Natural killer cell (primary cell): Measurements from ENCODE around the gene MACF1. TPM values are rescaled to one million over a fixed set of nuclear protein-coding genes. Genes with fewer than 3 reads are reported as not detected.
"Not testable (repeated sequence)": the region's sequence is repeated elsewhere in the genome, so short reads cannot be mapped to it uniquely, and the experiment has no call there.

Source experiments
- ATAC-seq, 3 donors: fragments of 150-1000 bp in 2 of 3; fragments of 200-7000 bp in 1 of 3; cut with Tn5 transposase; 1 replicate in 1 of 3; 2 replicates in 2 of 3; pipeline ENCODE4 v1.10.0; 2021; ENCODE audit warnings: mild to moderate bottlenecking in 2 of 3, moderate library complexity in 2 of 3
- DNase-seq, 2 donors: peaks; one replicate each; pipeline versions ENCODE4 v3.0.0 to v3.0.0-alpha.2; 2013 to 2021; ENCODE audit warnings: mixed read lengths in 1 of 2
- H3K27ac ChIP-seq: one replicate; pipeline ENCODE4 v1.5.1; 2013; ENCODE audit warnings: mild to moderate bottlenecking, low read length
- H3K27me3 ChIP-seq: one replicate; pipeline ENCODE4 v1.6.1; 2013; ENCODE audit warnings: low read length; ENCODE audit not compliant: control insufficient read depth, insufficient read depth
- H3K36me3 ChIP-seq: one replicate; pipeline ENCODE4 v1.6.1; 2013; ENCODE audit warnings: low read length; ENCODE audit not compliant: control insufficient read depth, insufficient read depth
- H3K4me1 ChIP-seq: one replicate; pipeline ENCODE4 v1.6.1; 2013; ENCODE audit warnings: low read length; ENCODE audit not compliant: control insufficient read depth, insufficient read depth
- H3K4me3 ChIP-seq: one replicate; pipeline ENCODE4 v1.5.1; 2013; ENCODE audit warnings: low read length
- H3K9me3 ChIP-seq: one replicate; pipeline ENCODE4 v1.6.1; 2013; ENCODE audit warnings: low read length; ENCODE audit not compliant: control insufficient read depth, insufficient read depth
- H3K27ac Mint-ChIP-seq, 2 donors: one replicate each; pipeline ENCODE4 v1.8.0; 2022; ENCODE audit warnings: mild to moderate bottlenecking in 2 of 2, mixed read lengths in 2 of 2, moderate library complexity in 1 of 2
- H3K27me3 Mint-ChIP-seq, 2 donors: one replicate each; pipeline ENCODE4 v1.8.0; 2022; ENCODE audit warnings: low read depth in 2 of 2, mixed read lengths in 2 of 2
- H3K36me3 Mint-ChIP-seq: one replicate; pipeline ENCODE4 v1.8.0; 2022; ENCODE audit warnings: mixed read lengths
- H3K4me1 Mint-ChIP-seq, 2 donors: one replicate each; pipeline ENCODE4 v1.8.0; 2022; ENCODE audit warnings: mixed read lengths in 2 of 2
- H3K4me3 Mint-ChIP-seq: one replicate; pipeline ENCODE4 v1.8.0; 2022; ENCODE audit warnings: mild to moderate bottlenecking, moderate library complexity, mixed read lengths
- H3K9me3 Mint-ChIP-seq, 2 donors: one replicate each; pipeline ENCODE4 v1.8.0; 2022; ENCODE audit warnings: mixed read lengths in 2 of 2
- WGBS: methylation state at CpG from one replicate; pipeline ENCODE4 v1.1.7; 2013; ENCODE audit warnings: missing lambda C conversion rate; ENCODE audit not compliant: insufficient coverage; 5-methylcytosine and 5-hydroxymethylcytosine counted together
- intact Hi-C: fragments of 100-400 bp; cut with micrococcal nuclease; formaldehyde crosslinking; loops from one replicate; pipeline ENCODE4 v1.14.2; 2022
- total RNA-seq, 4 donors: library from RNA; stranded (reverse); fragments of 120-200 nt in 1 of 4; gene quantifications; one replicate each; pipeline versions ENCODE4 v1.2.3 to v1.2.4, GENCODE V29; 2013 to 2022
- TF ChIP-seq, protein P1 (sequence below): fragments of 200-600 bp; IDR thresholded peaks from one replicate; pipeline ENCODE4 v1.8.0; 2022; ENCODE audit warnings: antibody characterized with exemption

The MACF1 gene
- total RNA-seq, 3 donors from 2014 or later (not counting 1 experiment from before 2014, with no cell fraction given), result 752 to 811 (median 752) TPM

DNA sequence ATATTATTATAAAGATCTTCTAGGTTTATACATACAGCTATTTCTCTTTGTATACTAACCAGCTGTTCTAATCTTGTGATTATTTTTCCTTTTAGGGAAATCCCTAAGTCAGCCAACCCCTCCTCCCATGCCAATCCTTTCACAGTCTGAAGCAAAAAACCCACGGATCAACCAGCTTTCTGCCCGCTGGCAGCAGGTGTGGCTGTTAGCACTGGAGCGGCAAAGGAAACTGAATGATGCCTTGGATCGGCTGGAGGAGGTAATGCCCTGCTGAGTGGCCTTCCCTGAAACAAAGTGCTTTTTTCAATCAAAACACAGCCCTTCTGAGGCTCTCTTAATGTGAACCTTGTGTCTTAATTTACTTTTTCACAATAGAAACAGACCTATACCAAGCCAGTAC lies 254.5 kb downstream of the MACF1 start:
- no peak overlapping the region for H3K4me3 Mint-ChIP-seq
- intact Hi-C loops, result no loop called here
- Histone ChIP-seq H3K36me3 (peaks cover 96% of the 10 kb centered on the region), H3K9me3 (no peaks in the 10 kb centered on the region), H3K4me3 (no peak overlapping the region), H3K27me3 (no peaks in the 10 kb centered on the region), H3K4me1 (no peaks in the 10 kb centered on the region), H3K27ac (no peak overlapping the region)
- H3K4me1 Mint-ChIP-seq, result peaks cover 0 to 6% of the 10 kb centered on the region in 2 donors
- H3K36me3 Mint-ChIP-seq, result peaks cover 30% of the 10 kb centered on the region
- H3K9me3 Mint-ChIP-seq, result no peaks in the 10 kb centered on the region
- DNase-seq (no peak), ATAC-seq (no peak)
- no peak overlapping the region for H3K27ac Mint-ChIP-seq
- H3K27me3 Mint-ChIP-seq, result no peaks in the 10 kb centered on the region
- 93% methylated on average over 4 of the region's 4 CpGs for WGBS
- TF ChIP-seq, protein P1, sequence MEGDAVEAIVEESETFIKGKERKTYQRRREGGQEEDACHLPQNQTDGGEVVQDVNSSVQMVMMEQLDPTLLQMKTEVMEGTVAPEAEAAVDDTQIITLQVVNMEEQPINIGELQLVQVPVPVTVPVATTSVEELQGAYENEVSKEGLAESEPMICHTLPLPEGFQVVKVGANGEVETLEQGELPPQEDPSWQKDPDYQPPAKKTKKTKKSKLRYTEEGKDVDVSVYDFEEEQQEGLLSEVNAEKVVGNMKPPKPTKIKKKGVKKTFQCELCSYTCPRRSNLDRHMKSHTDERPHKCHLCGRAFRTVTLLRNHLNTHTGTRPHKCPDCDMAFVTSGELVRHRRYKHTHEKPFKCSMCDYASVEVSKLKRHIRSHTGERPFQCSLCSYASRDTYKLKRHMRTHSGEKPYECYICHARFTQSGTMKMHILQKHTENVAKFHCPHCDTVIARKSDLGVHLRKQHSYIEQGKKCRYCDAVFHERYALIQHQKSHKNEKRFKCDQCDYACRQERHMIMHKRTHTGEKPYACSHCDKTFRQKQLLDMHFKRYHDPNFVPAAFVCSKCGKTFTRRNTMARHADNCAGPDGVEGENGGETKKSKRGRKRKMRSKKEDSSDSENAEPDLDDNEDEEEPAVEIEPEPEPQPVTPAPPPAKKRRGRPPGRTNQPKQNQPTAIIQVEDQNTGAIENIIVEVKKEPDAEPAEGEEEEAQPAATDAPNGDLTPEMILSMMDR, result no peak

DNA sequence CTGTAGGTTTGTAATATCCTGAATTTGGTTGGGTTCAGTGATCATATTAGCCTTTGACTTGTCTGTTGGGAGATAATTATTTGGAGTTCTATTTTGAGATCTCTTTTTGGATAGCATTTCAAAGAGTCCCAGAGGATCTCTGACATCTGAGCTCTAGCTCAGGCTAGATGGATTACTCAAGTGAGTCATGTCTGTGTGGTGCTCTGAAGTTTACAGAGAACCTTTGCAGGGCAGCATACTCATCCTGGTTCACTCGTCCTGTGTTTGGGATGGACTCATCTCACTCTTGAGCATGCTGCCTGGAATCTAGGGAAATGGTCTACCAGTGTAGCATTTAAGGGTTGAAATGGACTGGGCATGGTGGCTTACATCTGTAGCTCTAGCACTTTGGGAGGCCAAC lies 257.6 kb downstream of the MACF1 start:
- no peaks in the 10 kb centered on the region for H3K27me3 ChIP-seq
- no peak overlapping the region for H3K27ac ChIP-seq
- Mint-ChIP-seq H3K27me3 (no peaks in the 10 kb centered on the region), H3K4me1 (peaks cover 0 to 6% of the 10 kb centered on the region in 2 donors), H3K36me3 (peaks cover 25% of the 10 kb centered on the region), H3K9me3 (no peaks in the 10 kb centered on the region), H3K27ac (peak overlapping the region; percentile 62 to 63), H3K4me3 (no peak overlapping the region)
- intact Hi-C loops, result no loop called here
- 100% methylated on average over 1 of the region's 1 CpG for WGBS
- ATAC-seq (no peak), DNase-seq (no peak)
- no peaks in the 10 kb centered on the region for H3K4me1 ChIP-seq
- peaks cover 94% of the 10 kb centered on the region for H3K36me3 ChIP-seq
- TF ChIP-seq, protein P1, result no peak
- H3K4me3 ChIP-seq, result no peak overlapping the region
- H3K9me3 ChIP-seq, result no peaks in the 10 kb centered on the region

DNA sequence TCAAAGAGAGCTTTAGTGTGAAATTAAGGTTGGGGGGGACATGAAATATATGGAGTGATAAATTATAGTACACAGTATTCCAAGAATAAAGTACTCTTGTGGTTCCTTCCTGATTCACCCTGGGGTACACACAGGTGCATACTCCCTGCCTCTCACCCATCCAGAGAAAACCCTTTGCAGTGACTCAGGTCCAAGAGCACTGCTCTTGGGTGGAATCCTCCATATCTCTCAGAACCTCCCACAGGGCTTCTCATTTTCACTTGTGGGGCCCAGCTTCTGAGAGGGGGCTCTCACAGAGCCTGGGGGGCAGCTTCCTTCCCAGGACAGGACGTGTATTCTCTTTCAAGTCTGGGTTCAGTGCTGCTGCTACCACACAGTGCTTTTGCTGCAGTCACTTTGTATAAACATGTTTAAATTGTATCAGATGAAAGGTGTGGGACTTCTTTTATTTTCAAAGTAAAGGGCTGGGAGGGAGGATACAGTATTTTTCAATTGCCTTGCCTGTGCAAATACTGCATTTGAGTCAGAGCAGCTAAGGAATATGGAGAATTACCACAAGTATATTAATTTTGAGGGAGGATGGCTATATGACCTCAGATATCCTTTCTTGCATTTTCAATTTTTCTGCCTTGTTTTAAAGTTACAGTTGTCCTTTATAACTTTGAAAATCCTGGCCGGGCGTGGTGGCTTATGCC lies 262.1 kb downstream of the MACF1 start:
- WGBS, result 94% methylated on average over 3 of the region's 3 CpGs
- H3K27me3 ChIP-seq, result no peaks in the 10 kb centered on the region
- no peak overlapping the region for H3K27ac ChIP-seq
- peaks cover 0 to 4% of the 10 kb centered on the region in 2 donors for H3K4me1 Mint-ChIP-seq
- H3K4me3 ChIP-seq, result no peak overlapping the region
- H3K27ac Mint-ChIP-seq, result peak overlapping the region in 1 of 2 donors; percentile 44
- no peaks in the 10 kb centered on the region for H3K9me3 ChIP-seq
- TF ChIP-seq, protein P1, result no peak
- intact Hi-C loops, result no loop called here
- H3K36me3 Mint-ChIP-seq, result peaks cover 20% of the 10 kb centered on the region
- no peak for ATAC-seq
- no peaks in the 10 kb centered on the region for H3K9me3 Mint-ChIP-seq
- H3K4me3 Mint-ChIP-seq, result no peak overlapping the region
- H3K27me3 Mint-ChIP-seq, result no peaks in the 10 kb centered on the region
- no peaks in the 10 kb centered on the region for H3K4me1 ChIP-seq
- peaks cover 94% of the 10 kb centered on the region for H3K36me3 ChIP-seq
- no peak for DNase-seq

DNA sequence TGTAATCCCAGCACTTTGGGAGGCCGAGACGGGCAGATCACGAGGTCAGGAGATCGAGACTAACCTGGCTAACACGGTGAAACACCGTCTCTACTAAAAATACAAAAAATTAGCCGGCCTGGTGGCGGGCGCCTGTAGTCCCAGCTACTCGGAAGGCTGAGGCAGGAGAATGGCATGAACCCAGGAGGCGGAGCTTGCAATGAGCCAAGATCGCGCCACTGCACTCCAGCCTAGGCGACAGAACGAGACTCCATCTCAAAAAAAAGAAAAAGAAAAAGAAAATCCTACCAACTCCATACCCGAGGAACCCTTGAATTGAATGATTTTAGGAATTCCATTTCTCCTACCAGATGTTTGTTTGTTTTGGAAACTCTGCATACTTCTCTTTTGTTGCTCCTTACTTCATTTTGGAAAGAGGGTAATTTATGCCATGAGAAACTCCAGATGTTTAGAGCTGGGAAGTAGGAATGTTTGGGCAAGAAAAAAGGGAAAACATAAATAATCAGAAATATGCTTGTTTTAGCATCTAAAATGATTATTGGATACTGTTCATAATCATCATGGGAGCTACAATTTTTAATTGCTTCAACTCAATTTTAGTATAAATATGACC lies 262.7 kb downstream of the MACF1 start:
- DNase-seq, H3K9me3 ChIP-seq, H3K4me3 ChIP-seq, H3K27ac ChIP-seq, ATAC-seq, H3K4me1 Mint-ChIP-seq, H3K27me3 ChIP-seq, H3K27ac Mint-ChIP-seq, H3K4me3 Mint-ChIP-seq, H3K4me1 ChIP-seq, intact Hi-C loops, H3K27me3 Mint-ChIP-seq, H3K9me3 Mint-ChIP-seq: not testable (repeated sequence)
- peaks cover 94% of the 10 kb centered on the region for H3K36me3 ChIP-seq
- H3K36me3 Mint-ChIP-seq, result peaks cover 16% of the 10 kb centered on the region
- WGBS, result 98% methylated on average over 10 of the region's 16 CpGs
